IMR-90 (cell line): Measurements from ENCODE around the gene SMG1.

Source experiments
- CTCF ChIP-seq: conservative IDR thresholded peaks from 2 replicates; pipeline ENCODE4 v1.5.1; 2012; ENCODE audit warnings: mild to moderate bottlenecking, low read depth, low read length, improper control_type of control experiment
- MAZ ChIP-seq: IDR thresholded peaks from 2 replicates; pipeline ENCODE4 v1.6.1; 2012; ENCODE audit warnings: low read depth, mild to moderate bottlenecking, low read length, improper control_type of control experiment, moderate library complexity, borderline replicate concordance
- MXI1 ChIP-seq: IDR thresholded peaks from 2 replicates; pipeline ENCODE4 v1.6.1; 2012; ENCODE audit warnings: low read depth, mild to moderate bottlenecking, low read length, moderate library complexity, borderline replicate concordance
- POLR2A ChIP-seq: IDR thresholded peaks from 2 replicates; pipeline ENCODE4 v1.6.1; 2012; ENCODE audit warnings: mild to moderate bottlenecking, low read depth, low read length
- RAD21 ChIP-seq: IDR thresholded peaks from 2 replicates; pipeline ENCODE4 v1.6.1; 2012; ENCODE audit warnings: low read length, improper control_type of control experiment
- RFX5 ChIP-seq: IDR thresholded peaks from 2 replicates; pipeline ENCODE4 v1.8.0; 2012; ENCODE audit warnings: low read depth, mild to moderate bottlenecking, low read length, moderate library complexity
- USF2 ChIP-seq: fragments of 150-350 bp; IDR thresholded peaks from 2 replicates; pipeline ENCODE4 v1.6.1; 2017; ENCODE audit warnings: mild to moderate bottlenecking, antibody characterized with exemption, low read length, low read depth

- TF ChIP-seq RFX5 (no peak), CTCF (no peak), MAZ (no peak), POLR2A (no peak), USF2 (no peak), MXI1 (no peak), RAD21 (no peak)
These were observed 114.3 kb downstream of the SMG1 start for GRCh38 chr16:18811925-18812324.
